Retinal pigment epithelial cell (primary cell): ENCODE measurements around the gene MRPS34.
A peak's percentile ranks its signal among the peaks of the same experiment; 100 is the strongest.

Experiments
- DNase-seq: peaks from one replicate; pipeline ENCODE4 v3.0.0-alpha.2; 2010; ENCODE audit warnings: low read depth
- H3K4me3 ChIP-seq: 2 replicates; pipeline ENCODE4 v1.5.1; 2011; ENCODE audit warnings: mild to moderate bottlenecking, low read length, control low read depth, moderate library complexity
- CTCF ChIP-seq: conservative IDR thresholded peaks from 2 replicates; pipeline ENCODE4 v1.5.1; 2011; ENCODE audit warnings: low read depth, low read length, control low read depth, inconsistent platforms

The MRPS34 gene

GRCh38 chr16:1772908-1773702, at the start of gene MRPS34:
TSS of gene MRPS34 (minus strand) at chr16:1773134. CDS start at chr16:1773119, 15 bp downstream.
- peak within 1 kb of the TSS; percentile 67 for H3K4me3 ChIP-seq

GRCh38 chr16:1821861-1822611, 49.1 kb upstream of the MRPS34 start:
- no peak overlapping the region for H3K4me3 ChIP-seq
- no peak for TF ChIP-seq CTCF

More at GRCh38 chr16:1772908-1773702, at the start of gene MRPS34:
- TF ChIP-seq CTCF: peak; percentile 66
- DNase-seq: peak; percentile 48

GRCh38 chr16:1820946-1821290, 48.0 kb upstream of the MRPS34 start:
- no peak for TF ChIP-seq CTCF
- DNase-seq: no peak
- H3K4me3 ChIP-seq: no peak overlapping the region

More at GRCh38 chr16:1821861-1822611, 49.1 kb upstream of the MRPS34 start:
- DNase-seq: no peak

- no peak overlapping the region for H3K4me3 ChIP-seq
- no peak for TF ChIP-seq CTCF
Observed at GRCh38 chr16:1820096-1820945, 47.4 kb upstream of the MRPS34 start.

GRCh38 chr16:1819611-1820010, 46.7 kb upstream of the MRPS34 start:
- no peak for TF ChIP-seq CTCF
- no peak overlapping the region for H3K4me3 ChIP-seq
- no peak for DNase-seq

More at GRCh38 chr16:1820096-1820945, 47.4 kb upstream of the MRPS34 start:
- no peak for DNase-seq

GRCh38 chr16:1818873-1819525, 46.1 kb upstream of the MRPS34 start:
- no peak for DNase-seq
- H3K4me3 ChIP-seq: no peak overlapping the region
- no peak for TF ChIP-seq CTCF
